Prostate gland (tissue), 2 donors: ENCODE data around the gene ZC3H13. TPM values are rescaled to one million over a fixed set of nuclear protein-coding genes. Genes with fewer than 3 reads are reported as not detected.

Source experiments
- DNase-seq: peaks from one replicate; pipeline ENCODE4 v3.0.0-alpha.2; 2019; ENCODE audit warnings: low spot score
- H3K27ac ChIP-seq, 2 donors: fragments of 200-600 bp; sonication (generic); 2 replicates each; pipeline ENCODE4 v1.5.1; 2017 to 2019
- H3K27me3 ChIP-seq: fragments of 200-600 bp; sonication (generic); replicated peaks from 2 replicates; pipeline ENCODE4 v1.5.1; 2019; ENCODE audit not compliant: insufficient read depth
- H3K36me3 ChIP-seq, 2 donors: fragments of 200-600 bp; sonication (generic); 1 replicate in 1 of 2; 2 replicates in 1 of 2; pipeline versions ENCODE4 v1.5.1 to v1.8.1; 2017 to 2019
- H3K4me1 ChIP-seq: fragments of 200-600 bp; sonication (generic); replicated peaks from 2 replicates; pipeline ENCODE4 v1.5.1; 2019
- H3K4me3 ChIP-seq, 2 donors: fragments of 200-600 bp; sonication (generic); 2 replicates each; pipeline ENCODE4 v1.5.1; 2017 to 2019
- H3K9me3 ChIP-seq: fragments of 200-600 bp; sonication (generic); 2 replicates; pipeline ENCODE4 v1.5.1; 2017
- POLR2A ChIP-seq: fragments of 450-650 bp; IDR thresholded peaks from one replicate; pipeline ENCODE4 v1.6.1; 2016; ENCODE audit warnings: antibody characterized with exemption, mild to moderate bottlenecking
- POLR2AphosphoS5 ChIP-seq: sonication (generic); formaldehyde crosslinking; IDR thresholded peaks from one replicate; pipeline ENCODE4 v1.6.1; 2017; ENCODE audit warnings: antibody characterized with exemption
- WGBS: methylation state at CpG from one replicate; pipeline ENCODE4 v1.1.5; 2018; 5-methylcytosine and 5-hydroxymethylcytosine counted together
- intact Hi-C: fragments of 100-400 bp; cut with DNase I; formaldehyde crosslinking; loops from one replicate; pipeline ENCODE4 v1.14.2; 2022
- total RNA-seq, 2 donors: library from RNA; depleted of rRNA; stranded (reverse); fragments of >200 nt; gene quantifications; one replicate each; pipeline ENCODE4 v1.1.0, GENCODE V29; 2016
- TF ChIP-seq, protein P1 (sequence below), 4 experiments: fragments of 200-600 bp in 2 of 4; fragments of 450-650 bp in 2 of 4; sonication (generic) in 2 of 4; IDR thresholded peaks; 1 replicate in 3 of 4; 2 replicates in 1 of 4; pipeline ENCODE4 v1.5.1; 2016 to 2019; ENCODE audit warnings: antibody characterized with exemption in 4 of 4, mild to moderate bottlenecking in 2 of 4, moderate library complexity in 2 of 4

Gene ZC3H13
- total RNA-seq, 2 donors from 2014 or later: 24.4 to 26.9 TPM

DNA sequence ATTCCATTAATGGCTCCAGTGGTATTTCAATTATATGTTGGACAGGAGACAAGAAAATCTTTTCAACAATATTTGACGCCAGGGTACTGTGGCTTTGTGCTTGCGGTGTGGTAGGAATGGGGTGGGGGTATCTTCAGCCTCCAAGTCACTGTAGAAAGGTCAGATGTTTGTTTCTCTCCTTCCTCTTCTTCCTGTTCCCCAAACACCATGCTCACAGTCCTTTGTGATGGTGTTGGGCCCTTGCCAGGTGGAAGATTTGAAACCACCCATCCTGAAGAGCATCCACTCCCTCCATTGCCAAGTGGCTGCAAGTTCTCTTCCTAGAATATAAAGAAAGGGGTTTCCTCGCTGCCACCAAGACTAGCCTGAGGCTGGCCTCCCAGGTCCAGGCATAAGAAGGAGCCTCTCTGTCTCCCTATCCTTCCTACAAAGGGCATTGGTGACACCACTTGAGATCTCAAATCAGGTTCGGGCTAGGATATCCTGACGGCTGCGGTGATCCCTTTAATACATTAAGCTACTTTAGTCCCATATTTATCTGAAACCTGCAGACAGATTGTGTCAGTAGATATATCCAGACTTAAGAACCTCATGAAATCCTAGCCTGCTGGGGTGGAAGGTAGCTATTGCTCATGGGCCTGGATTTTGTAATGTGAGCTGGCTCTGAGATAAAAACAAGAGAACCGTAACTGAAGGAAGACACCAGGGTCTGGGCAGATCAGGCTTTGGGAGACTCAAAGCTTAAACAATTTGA is 136.7 kb downstream of the ZC3H13 start:
- no peaks in the 10 kb centered on the region for H3K36me3 ChIP-seq
- H3K27me3 ChIP-seq: no peaks in the 10 kb centered on the region
- H3K4me1 ChIP-seq: no peaks in the 10 kb centered on the region
- no peak for TF ChIP-seq POLR2AphosphoS5
- intact Hi-C loops: no loop called here
- no peak overlapping the region for H3K4me3 ChIP-seq
- DNase-seq: no peak
- no peak overlapping the region for H3K27ac ChIP-seq
- 85% methylated on average over 7 of the region's 7 CpGs for WGBS
- no peaks in the 10 kb centered on the region for H3K9me3 ChIP-seq

DNA sequence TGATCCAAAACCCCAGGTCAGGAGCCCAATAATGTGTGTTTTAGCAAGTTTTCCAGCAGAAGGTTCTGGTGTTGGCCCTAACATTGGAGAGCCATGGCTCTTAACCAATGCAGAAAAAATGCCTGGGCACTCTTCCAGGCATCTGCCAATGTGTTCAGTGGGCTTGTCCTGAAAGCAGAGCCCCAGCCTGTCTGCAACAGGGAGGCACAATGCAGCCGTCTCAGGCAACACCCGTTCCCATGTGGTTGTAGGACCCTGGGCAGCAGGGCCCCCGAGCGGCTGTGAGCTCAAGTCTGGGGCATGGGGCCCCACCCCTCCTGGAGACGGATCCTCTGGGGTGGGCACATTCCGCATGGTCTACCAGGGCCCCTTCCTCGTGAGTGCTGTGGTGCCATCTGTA is 142.9 kb downstream of the ZC3H13 start:
- no peak overlapping the region for H3K4me3 ChIP-seq
- H3K27me3 ChIP-seq: no peaks in the 10 kb centered on the region
- H3K36me3 ChIP-seq: no peaks in the 10 kb centered on the region
- TF ChIP-seq, protein P1, sequence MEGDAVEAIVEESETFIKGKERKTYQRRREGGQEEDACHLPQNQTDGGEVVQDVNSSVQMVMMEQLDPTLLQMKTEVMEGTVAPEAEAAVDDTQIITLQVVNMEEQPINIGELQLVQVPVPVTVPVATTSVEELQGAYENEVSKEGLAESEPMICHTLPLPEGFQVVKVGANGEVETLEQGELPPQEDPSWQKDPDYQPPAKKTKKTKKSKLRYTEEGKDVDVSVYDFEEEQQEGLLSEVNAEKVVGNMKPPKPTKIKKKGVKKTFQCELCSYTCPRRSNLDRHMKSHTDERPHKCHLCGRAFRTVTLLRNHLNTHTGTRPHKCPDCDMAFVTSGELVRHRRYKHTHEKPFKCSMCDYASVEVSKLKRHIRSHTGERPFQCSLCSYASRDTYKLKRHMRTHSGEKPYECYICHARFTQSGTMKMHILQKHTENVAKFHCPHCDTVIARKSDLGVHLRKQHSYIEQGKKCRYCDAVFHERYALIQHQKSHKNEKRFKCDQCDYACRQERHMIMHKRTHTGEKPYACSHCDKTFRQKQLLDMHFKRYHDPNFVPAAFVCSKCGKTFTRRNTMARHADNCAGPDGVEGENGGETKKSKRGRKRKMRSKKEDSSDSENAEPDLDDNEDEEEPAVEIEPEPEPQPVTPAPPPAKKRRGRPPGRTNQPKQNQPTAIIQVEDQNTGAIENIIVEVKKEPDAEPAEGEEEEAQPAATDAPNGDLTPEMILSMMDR (IDR thresholded peaks at IDR 0.05): no peak
- TF ChIP-seq POLR2A (no peak), POLR2AphosphoS5 (no peak)
- no peak for DNase-seq
- intact Hi-C loops: no loop called here
- H3K9me3 ChIP-seq: no peaks in the 10 kb centered on the region
- H3K27ac ChIP-seq: no peak overlapping the region
- H3K4me1 ChIP-seq: no peaks in the 10 kb centered on the region
- WGBS: 62% methylated on average over 7 of the region's 7 CpGs

DNA sequence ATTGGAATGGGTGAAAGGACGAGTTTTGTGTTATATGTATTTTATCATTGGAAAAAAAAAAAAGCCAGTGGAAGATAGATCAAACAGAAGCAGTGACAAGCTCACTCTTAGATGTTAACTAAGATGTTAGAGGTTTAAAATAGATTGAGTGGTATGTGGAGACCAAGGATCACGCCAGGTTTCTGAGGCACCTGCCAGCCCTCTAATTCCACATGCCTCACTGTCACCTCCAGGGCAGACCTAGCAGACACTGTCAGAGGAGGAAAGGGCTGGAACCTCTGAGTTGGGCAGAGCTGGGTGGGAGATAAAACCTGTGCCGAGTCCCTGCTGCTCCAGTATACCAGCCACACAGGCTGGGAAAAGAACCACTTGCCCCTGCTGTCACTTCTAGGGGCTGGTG is 143.5 kb downstream of the ZC3H13 start:
- no peaks in the 10 kb centered on the region for H3K27me3 ChIP-seq
- no peak for DNase-seq
- TF ChIP-seq, protein P1 (IDR thresholded peaks at IDR 0.05): no peak
- TF ChIP-seq POLR2A: no peak
- TF ChIP-seq POLR2AphosphoS5: no peak
- H3K36me3 ChIP-seq: no peaks in the 10 kb centered on the region
- intact Hi-C loops: no loop called here
- no peaks in the 10 kb centered on the region for H3K9me3 ChIP-seq
- no peaks in the 10 kb centered on the region for H3K4me1 ChIP-seq
- H3K4me3 ChIP-seq: no peak overlapping the region
- H3K27ac ChIP-seq: no peak overlapping the region
- 89% methylated on average over 3 of the region's 3 CpGs for WGBS

DNA sequence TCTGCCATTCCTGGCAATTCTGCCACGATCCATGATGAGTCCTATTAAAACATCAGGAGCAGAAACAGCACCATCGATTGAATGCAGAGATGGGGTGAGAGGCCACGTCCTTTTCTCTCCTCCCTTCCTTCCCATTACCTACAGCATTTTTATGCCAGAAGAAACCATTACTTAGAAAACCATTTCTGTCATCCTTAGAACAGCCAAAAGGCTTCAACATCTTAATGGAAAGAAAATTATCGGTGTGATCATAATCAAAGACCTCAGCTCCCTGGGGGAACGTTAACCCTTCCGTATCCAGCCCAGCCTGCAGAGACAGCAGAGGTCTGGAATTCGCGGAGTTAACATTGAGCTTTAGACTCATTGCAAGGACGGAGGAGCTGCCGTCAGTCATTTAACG is 145.0 kb downstream of the ZC3H13 start:
- TF ChIP-seq POLR2AphosphoS5 (no peak), POLR2A (no peak)
- TF ChIP-seq, protein P1 (IDR thresholded peaks at IDR 0.05): no peak
- Histone ChIP-seq H3K27ac (no peak overlapping the region), H3K27me3 (no peaks in the 10 kb centered on the region), H3K4me3 (no peak overlapping the region), H3K4me1 (no peaks in the 10 kb centered on the region), H3K9me3 (no peaks in the 10 kb centered on the region), H3K36me3 (no peaks in the 10 kb centered on the region)
- intact Hi-C loops: no loop called here
- no peak for DNase-seq
- WGBS: 48% methylated on average over 11 of the region's 11 CpGs

Other genes with a start within 250 kb of the ZC3H13 start
- gene SIAH3, start 201.0 kb downstream of the ZC3H13 start, total RNA-seq: under 1 TPM in 1 of 2 donors, not detected in 1; 0.06 TPM
- under 1 TPM in 1 of 2 donors, not detected in 1; 0.85 TPM for gene CPB2, start 52.3 kb upstream of the ZC3H13 start, total RNA-seq
- 100 to 1,000 TPM in 1 of 2 donors, 10 to 100 TPM in 1; 58.1 to 177 TPM for gene LCP1, start 129.4 kb upstream of the ZC3H13 start, total RNA-seq
- gene LRRC63, start 159.2 kb upstream of the ZC3H13 start, total RNA-seq: 1 to 10 TPM; 1.0 to 1.7 TPM